GM12878 (cell line): ENCODE data around the gene SELENBP1.

ENCODE experiments used
- CEBPB ChIP-seq, 2 experiments: fragments of 150-350 bp in 1 of 2; IDR thresholded peaks; 2 replicates each; pipeline ENCODE4 v1.6.1; 2012 to 2014; ENCODE audit warnings: low read depth in 2 of 2, low read length in 2 of 2, borderline replicate concordance in 1 of 2, inconsistent platforms in 1 of 2
- MTA2 ChIP-seq: fragments of 450-650 bp; IDR thresholded peaks from 2 replicates; pipeline ENCODE4 v1.6.1; 2016; ENCODE audit warnings: low read depth, mild to moderate bottlenecking, moderate library complexity
- PAX5 ChIP-seq: IDR thresholded peaks from 2 replicates; pipeline ENCODE4 v1.6.1; 2011; ENCODE audit warnings: low read depth, low read length, borderline replicate concordance
- RBBP5 ChIP-seq: fragments of 200-600 bp; sonication (generic); conservative IDR thresholded peaks from 2 replicates; pipeline ENCODE4 v1.6.1; 2016
- RCOR1 ChIP-seq: conservative IDR thresholded peaks from 2 replicates; pipeline ENCODE4 v1.6.1; 2012; ENCODE audit warnings: low read depth, low read length, improper control_type of control experiment
- SMC3 ChIP-seq: IDR thresholded peaks from 2 replicates; pipeline ENCODE4 v1.6.1; 2011; ENCODE audit warnings: low read length, improper control_type of control experiment, borderline replicate concordance
- SP1 ChIP-seq: IDR thresholded peaks from one replicate; pipeline ENCODE4 v1.6.1; 2011; ENCODE audit warnings: low read depth, low read length
- TF ChIP-seq, protein P1 (sequence below), 3 experiments: IDR thresholded peaks in 2 of 3; conservative IDR thresholded peaks in 1 of 3; 2 replicates each; pipeline ENCODE4 v1.5.1; 2011; ENCODE audit warnings: low read depth in 3 of 3, low read length in 3 of 3, mild to moderate bottlenecking in 3 of 3, control low read depth in 2 of 3, moderate library complexity in 2 of 3, inconsistent platforms in 1 of 3, mixed read lengths in 1 of 3; ENCODE audit not compliant: control insufficient read depth in 2 of 3, insufficient read depth in 1 of 3; ENCODE audit errors: extremely low read depth in 1 of 3
- TF ChIP-seq, protein P2 (sequence below): IDR thresholded peaks from 2 replicates; pipeline ENCODE4 v1.6.1; 2011; ENCODE audit warnings: borderline replicate concordance, low read depth, mild to moderate bottlenecking, moderate library complexity, mixed read lengths, low read length; ENCODE audit not compliant: insufficient read depth; ENCODE audit errors: extremely low read length

DNA sequence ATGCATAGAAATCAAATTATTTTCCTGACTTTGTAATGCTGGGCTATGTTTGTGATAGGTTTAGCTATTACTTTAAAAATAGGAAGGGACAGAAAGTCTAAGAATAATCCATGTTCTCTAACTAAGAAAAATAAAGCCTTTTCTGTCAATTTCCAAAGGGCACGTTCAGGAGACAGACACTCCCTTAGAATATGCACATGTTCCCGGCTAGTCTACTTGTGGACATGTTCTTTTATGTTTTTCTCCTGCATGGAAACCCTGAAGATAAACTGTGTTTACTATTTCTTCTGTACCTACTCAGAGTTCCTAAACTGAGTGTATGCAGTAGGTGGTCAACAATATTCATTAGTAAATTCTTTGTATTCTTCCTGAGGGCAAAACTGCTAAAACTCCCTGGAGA, 39.4 kb upstream of the SELENBP1 start:
- TF ChIP-seq, protein P1, sequence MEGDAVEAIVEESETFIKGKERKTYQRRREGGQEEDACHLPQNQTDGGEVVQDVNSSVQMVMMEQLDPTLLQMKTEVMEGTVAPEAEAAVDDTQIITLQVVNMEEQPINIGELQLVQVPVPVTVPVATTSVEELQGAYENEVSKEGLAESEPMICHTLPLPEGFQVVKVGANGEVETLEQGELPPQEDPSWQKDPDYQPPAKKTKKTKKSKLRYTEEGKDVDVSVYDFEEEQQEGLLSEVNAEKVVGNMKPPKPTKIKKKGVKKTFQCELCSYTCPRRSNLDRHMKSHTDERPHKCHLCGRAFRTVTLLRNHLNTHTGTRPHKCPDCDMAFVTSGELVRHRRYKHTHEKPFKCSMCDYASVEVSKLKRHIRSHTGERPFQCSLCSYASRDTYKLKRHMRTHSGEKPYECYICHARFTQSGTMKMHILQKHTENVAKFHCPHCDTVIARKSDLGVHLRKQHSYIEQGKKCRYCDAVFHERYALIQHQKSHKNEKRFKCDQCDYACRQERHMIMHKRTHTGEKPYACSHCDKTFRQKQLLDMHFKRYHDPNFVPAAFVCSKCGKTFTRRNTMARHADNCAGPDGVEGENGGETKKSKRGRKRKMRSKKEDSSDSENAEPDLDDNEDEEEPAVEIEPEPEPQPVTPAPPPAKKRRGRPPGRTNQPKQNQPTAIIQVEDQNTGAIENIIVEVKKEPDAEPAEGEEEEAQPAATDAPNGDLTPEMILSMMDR (IDR thresholded peaks at IDR 0.05 in 2 of 3, conservative IDR thresholded peaks at IDR 0.05 in 1 of 3; ENCODE audit: control insufficient read depth in 2 of 3, extremely low read depth in 1 of 3, insufficient read depth in 1 of 3, low read depth in 3 of 3, low read length in 3 of 3): no peak
- TF ChIP-seq CEBPB (IDR thresholded peaks at IDR 0.05; ENCODE audit: borderline replicate concordance in 1 of 2, low read depth in 2 of 2, low read length in 2 of 2): no peak
- TF ChIP-seq SMC3: no peak
- TF ChIP-seq, protein P2, sequence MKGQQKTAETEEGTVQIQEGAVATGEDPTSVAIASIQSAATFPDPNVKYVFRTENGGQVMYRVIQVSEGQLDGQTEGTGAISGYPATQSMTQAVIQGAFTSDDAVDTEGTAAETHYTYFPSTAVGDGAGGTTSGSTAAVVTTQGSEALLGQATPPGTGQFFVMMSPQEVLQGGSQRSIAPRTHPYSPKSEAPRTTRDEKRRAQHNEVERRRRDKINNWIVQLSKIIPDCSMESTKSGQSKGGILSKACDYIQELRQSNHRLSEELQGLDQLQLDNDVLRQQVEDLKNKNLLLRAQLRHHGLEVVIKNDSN: no peak
- no peak for TF ChIP-seq SP1
- no peak for TF ChIP-seq MTA2
- TF ChIP-seq PAX5: no peak
- no peak for TF ChIP-seq RBBP5
- TF ChIP-seq RCOR1: no peak
